ENCODE measurements around the gene SEMA3A. TPM values are rescaled to one million over a fixed set of nuclear protein-coding genes. Genes with fewer than 3 reads are reported as not detected.

The SEMA3A gene
- total RNA-seq, 4 donors from 2014 or later: 27.8 to 39.0 (median 34.5) TPM

- peaks cover 0 to 33% (median 20%) of the 10 kb centered on the region in 4 donors for H3K4me1 ChIP-seq
- intact Hi-C loops (cut with DNase I): no loop called here
- no peak for DNase-seq (ENCODE audit: extremely low spot score)
- H3K27ac ChIP-seq (replicated peaks in 1 of 4): no peak overlapping the region
- WGBS: 20% methylated on average over 1 of the region's 1 CpG
- no peaks in the 10 kb centered on the region for H3K27me3 ChIP-seq
- no peaks in the 10 kb centered on the region for H3K9me3 ChIP-seq
- TF ChIP-seq POLR2A (IDR thresholded peaks at IDR 0.05; ENCODE audit: low read depth) (no peak), EP300 (IDR thresholded peaks at IDR 0.05) (no peak), POLR2AphosphoS5 (IDR thresholded peaks at IDR 0.05) (no peak), CTCF (IDR thresholded peaks at IDR 0.05) (no peak)
- no peaks in the 10 kb centered on the region for H3K36me3 ChIP-seq
- H3K4me3 ChIP-seq: no peak overlapping the region
These were observed 89.0 kb downstream of the SEMA3A start for GRCh38 chr7:84105586-84105985.

- Histone ChIP-seq H3K27me3 (no peaks in the 10 kb centered on the region), H3K36me3 (no peaks in the 10 kb centered on the region), H3K4me3 (no peak overlapping the region), H3K27ac (replicated peaks in 1 of 4) (no peak overlapping the region), H3K9me3 (no peaks in the 10 kb centered on the region), H3K4me1 (peaks cover 0 to 27% (median 17%) of the 10 kb centered on the region in 4 donors)
- TF ChIP-seq CTCF (IDR thresholded peaks at IDR 0.05) (no peak), POLR2A (IDR thresholded peaks at IDR 0.05; ENCODE audit: low read depth) (no peak), EP300 (IDR thresholded peaks at IDR 0.05) (no peak), POLR2AphosphoS5 (IDR thresholded peaks at IDR 0.05) (no peak)
- intact Hi-C loops (cut with DNase I): no loop called here
- DNase-seq (ENCODE audit: extremely low spot score): no peak
- 77% methylated on average over 3 of the region's 3 CpGs for WGBS
These were observed 89.8 kb downstream of the SEMA3A start for GRCh38 chr7:84104826-84105225.

GRCh38 chr7:84102213-84102612 lies 92.4 kb downstream of the SEMA3A start:
- DNase-seq (ENCODE audit: extremely low spot score): no peak
- Histone ChIP-seq H3K4me3 (no peak overlapping the region), H3K36me3 (no peaks in the 10 kb centered on the region), H3K27me3 (no peaks in the 10 kb centered on the region), H3K27ac (replicated peaks in 1 of 4) (no peak overlapping the region), H3K9me3 (no peaks in the 10 kb centered on the region), H3K4me1 (peaks cover 0 to 18% (median 10%) of the 10 kb centered on the region in 4 donors)
- intact Hi-C loops (cut with DNase I): no loop called here
- WGBS: 84% methylated on average over 1 of the region's 1 CpG
- TF ChIP-seq EP300 (IDR thresholded peaks at IDR 0.05): no peak
- TF ChIP-seq POLR2A (IDR thresholded peaks at IDR 0.05; ENCODE audit: low read depth): no peak
- no peak for TF ChIP-seq CTCF (IDR thresholded peaks at IDR 0.05)
- no peak for TF ChIP-seq POLR2AphosphoS5 (IDR thresholded peaks at IDR 0.05)

GRCh38 chr7:84100866-84101265 lies 93.7 kb downstream of the SEMA3A start:
- 100% methylated on average over 1 of the region's 1 CpG for WGBS
- no peak for TF ChIP-seq POLR2AphosphoS5 (IDR thresholded peaks at IDR 0.05)
- peak in 1 of 3 experiments; percentile 14 for TF ChIP-seq CTCF (IDR thresholded peaks at IDR 0.05)
- Histone ChIP-seq H3K27ac (replicated peaks in 1 of 4) (no peak overlapping the region), H3K27me3 (no peaks in the 10 kb centered on the region), H3K4me3 (no peak overlapping the region), H3K4me1 (peaks cover 0 to 17% (median 5%) of the 10 kb centered on the region in 4 donors), H3K36me3 (no peaks in the 10 kb centered on the region), H3K9me3 (no peaks in the 10 kb centered on the region)
- DNase-seq (ENCODE audit: extremely low spot score): no peak
- intact Hi-C loops (cut with DNase I): no loop called here

- no peak overlapping the region for H3K27ac ChIP-seq (replicated peaks in 1 of 4)
- intact Hi-C loops (cut with DNase I): no loop called here
- no peak for DNase-seq (ENCODE audit: extremely low spot score)
- H3K4me3 ChIP-seq: no peak overlapping the region
- no peaks in the 10 kb centered on the region for H3K27me3 ChIP-seq
- H3K4me1 ChIP-seq: peaks cover 0 to 25% (median 14%) of the 10 kb centered on the region in 4 donors
- 62% methylated on average over 2 of the region's 2 CpGs for WGBS
- TF ChIP-seq POLR2A (IDR thresholded peaks at IDR 0.05; ENCODE audit: low read depth): no peak
- no peak for TF ChIP-seq POLR2AphosphoS5 (IDR thresholded peaks at IDR 0.05)
- no peak for TF ChIP-seq EP300 (IDR thresholded peaks at IDR 0.05)
- TF ChIP-seq CTCF (IDR thresholded peaks at IDR 0.05): no peak
- no peaks in the 10 kb centered on the region for H3K9me3 ChIP-seq
- no peaks in the 10 kb centered on the region for H3K36me3 ChIP-seq
These were observed 98.6 kb downstream of the SEMA3A start for GRCh38 chr7:84095971-84096370.
